Tibial artery (tissue), 4 donors: ENCODE measurements around the gene HEATR5B.

Experiments
- DNase-seq, 2 donors: peaks; one replicate each; pipeline ENCODE4 v3.0.0-alpha.2; 2019
- H3K27ac ChIP-seq, 2 donors: fragments of 200-600 bp; sonication (generic) in 1 of 2; 1 replicate in 1 of 2; 2 replicates in 1 of 2; pipeline ENCODE4 v1.5.1; 2018 to 2019; ENCODE audit warnings: mild to moderate bottlenecking in 1 of 2
- H3K27me3 ChIP-seq, 2 donors: fragments of 200-600 bp; sonication (generic) in 1 of 2; one replicate each; pipeline versions ENCODE4 v1.5.1 to v1.6.0; 2016 to 2019
- H3K36me3 ChIP-seq, 3 donors: fragments of 200-600 bp; sonication (generic) in 2 of 3; one replicate each; pipeline ENCODE4 v1.5.1; 2016 to 2019; ENCODE audit warnings: mild to moderate bottlenecking in 2 of 3
- H3K4me1 ChIP-seq, 4 donors: fragments of 200-600 bp; sonication (generic) in 2 of 4; 1 replicate in 3 of 4; 2 replicates in 1 of 4; pipeline ENCODE4 v1.5.1; 2016 to 2019
- H3K4me3 ChIP-seq, 2 donors: fragments of 200-600 bp; sonication (generic) in 1 of 2; 1 replicate in 1 of 2; 2 replicates in 1 of 2; pipeline ENCODE4 v1.5.1; 2018 to 2019; ENCODE audit warnings: mild to moderate bottlenecking in 2 of 2
- H3K9me3 ChIP-seq, 3 donors: fragments of 200-600 bp; sonication (generic) in 1 of 3; one replicate each; pipeline ENCODE4 v1.5.1; 2016 to 2019
- CTCF ChIP-seq, 2 experiments: fragments of 200-600 bp in 1 of 2; fragments of 450-650 bp in 1 of 2; IDR thresholded peaks; one replicate each; pipeline ENCODE4 v1.5.1; 2017 to 2019; ENCODE audit warnings: antibody characterized with exemption in 2 of 2, mild to moderate bottlenecking in 1 of 2, moderate library complexity in 1 of 2
- intact Hi-C: fragments of 100-400 bp; cut with DNase I; formaldehyde crosslinking; loops from one replicate; pipeline ENCODE4 v1.15.0; 2023; ENCODE audit warnings: low total_unique reads

Gene HEATR5B

GRCh38 chr2:37090019-37090477 lies 5.9 kb upstream of the HEATR5B start:
- TF ChIP-seq CTCF (IDR thresholded peaks at IDR 0.05): no peak
- H3K36me3 ChIP-seq: peaks cover 43 to 56% (median 45%) of the 10 kb centered on the region in 3 donors
- intact Hi-C loops: no loop called here

GRCh38 chr2:37085731-37086147 lies 1.6 kb upstream of the HEATR5B start:
- Histone ChIP-seq H3K36me3 (peaks cover 13 to 24% (median 16%) of the 10 kb centered on the region in 3 donors), H3K4me3 (no peak overlapping the region), H3K4me1 (peaks cover 0 to 30% (median 20%) of the 10 kb centered on the region in 4 donors), H3K27ac (no peak overlapping the region), H3K27me3 (no peaks in the 10 kb centered on the region), H3K9me3 (no peaks in the 10 kb centered on the region)
- DNase-seq: no peak
- TF ChIP-seq CTCF (IDR thresholded peaks at IDR 0.05): no peak
- intact Hi-C loops: no loop called here

More at GRCh38 chr2:37090019-37090477, 5.9 kb upstream of the HEATR5B start:
- no peak for DNase-seq
- Histone ChIP-seq H3K4me1 (peaks cover 0 to 10% (median 6%) of the 10 kb centered on the region in 4 donors), H3K4me3 (no peak overlapping the region), H3K27ac (no peak overlapping the region), H3K27me3 (no peaks in the 10 kb centered on the region), H3K9me3 (no peaks in the 10 kb centered on the region)

DNA sequence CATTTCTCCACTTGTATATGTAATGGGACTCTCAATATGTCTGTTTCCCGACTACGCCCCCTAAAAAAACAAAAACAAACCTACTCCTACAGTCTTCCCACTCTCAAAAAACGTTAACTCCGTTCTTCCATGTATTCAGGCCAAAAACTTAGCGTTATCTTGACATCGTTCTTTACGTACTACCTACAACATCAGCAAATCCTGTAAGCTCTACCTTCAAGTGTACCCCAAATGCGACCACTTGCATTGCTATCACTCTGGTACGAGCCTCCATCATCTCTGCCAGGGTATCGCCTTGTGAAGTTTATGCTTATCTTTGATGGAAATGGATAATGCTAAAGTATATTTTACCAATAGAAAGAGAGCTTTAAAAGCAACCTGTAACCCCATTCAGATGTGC lies 625 bp upstream of the HEATR5B start:
- Histone ChIP-seq H3K4me1 (peaks cover 0 to 33% (median 22%) of the 10 kb centered on the region in 4 donors), H3K4me3 (peak overlapping the region; percentile 76 to 86), H3K36me3 (peaks cover 4 to 14% (median 9%) of the 10 kb centered on the region in 3 donors), H3K27me3 (no peaks in the 10 kb centered on the region), H3K27ac (peak overlapping the region; percentile 78 to 85), H3K9me3 (no peaks in the 10 kb centered on the region)
- no peak for DNase-seq
- no peak for TF ChIP-seq CTCF (IDR thresholded peaks at IDR 0.05)
- intact Hi-C loops: no loop called here

- H3K36me3 ChIP-seq: peaks cover 10 to 31% (median 25%) of the 10 kb centered on the region in 3 donors
- H3K27ac ChIP-seq: no peak overlapping the region
- no peak for TF ChIP-seq CTCF (IDR thresholded peaks at IDR 0.05)
- DNase-seq: no peak
- H3K27me3 ChIP-seq: no peaks in the 10 kb centered on the region
- peaks cover 0 to 34% (median 21%) of the 10 kb centered on the region in 4 donors for H3K4me1 ChIP-seq
- no peak overlapping the region for H3K4me3 ChIP-seq
- no peaks in the 10 kb centered on the region for H3K9me3 ChIP-seq
- intact Hi-C loops: no loop called here
Measured at GRCh38 chr2:37080689-37081088, 3.5 kb downstream of the HEATR5B start.

DNA sequence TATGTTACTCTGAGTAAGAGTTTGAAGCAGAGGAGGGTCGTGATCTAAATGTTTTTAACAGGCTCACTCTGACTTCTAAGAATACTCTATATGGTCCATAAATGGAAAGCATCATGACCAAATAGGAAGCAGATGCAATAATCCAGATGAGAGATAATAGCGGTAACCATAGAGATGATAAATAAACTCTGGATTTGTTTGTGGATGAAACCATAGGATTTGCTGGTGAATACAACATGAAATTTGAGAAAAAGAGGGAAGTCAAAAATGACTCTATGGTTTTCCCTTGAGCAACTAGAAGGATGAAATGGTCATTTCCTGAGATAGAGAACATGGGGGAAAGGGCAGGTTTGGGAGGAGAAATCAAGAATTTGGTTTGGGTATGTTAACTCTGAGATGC lies 3.9 kb downstream of the HEATR5B start:
- H3K4me1 ChIP-seq: peaks cover 0 to 29% (median 18%) of the 10 kb centered on the region in 4 donors
- intact Hi-C loops: no loop called here
- H3K9me3 ChIP-seq: no peaks in the 10 kb centered on the region
- H3K4me3 ChIP-seq: no peak overlapping the region
- no peak for DNase-seq
- no peak for TF ChIP-seq CTCF (IDR thresholded peaks at IDR 0.05)
- no peaks in the 10 kb centered on the region for H3K27me3 ChIP-seq
- H3K36me3 ChIP-seq: peaks cover 10 to 34% (median 27%) of the 10 kb centered on the region in 3 donors
- no peak overlapping the region for H3K27ac ChIP-seq

GRCh38 chr2:37070931-37071330 lies 13.2 kb downstream of the HEATR5B start:
- Histone ChIP-seq H3K27ac (no peak overlapping the region), H3K4me3 (no peak overlapping the region), H3K9me3 (no peaks in the 10 kb centered on the region), H3K36me3 (peaks cover 48 to 85% (median 50%) of the 10 kb centered on the region in 3 donors), H3K4me1 (no peaks in the 10 kb centered on the region), H3K27me3 (no peaks in the 10 kb centered on the region)
- intact Hi-C loops: no loop called here
- TF ChIP-seq CTCF (IDR thresholded peaks at IDR 0.05): no peak
- no peak for DNase-seq
